22Rv1 (cell line): ENCODE measurements around the gene PREP.

Experiments used
- H3K27ac ChIP-seq: fragments of 450-650 bp; 2 replicates; pipeline ENCODE4 v1.5.1; 2017
- CTCF ChIP-seq: fragments of 450-650 bp; IDR thresholded peaks from 2 replicates; pipeline ENCODE4 v1.5.1; 2017; ENCODE audit warnings: mild to moderate bottlenecking
- ZFX ChIP-seq: fragments of 450-650 bp; IDR thresholded peaks from 2 replicates; pipeline ENCODE4 v1.6.1; 2017; ENCODE audit warnings: antibody characterized with exemption, borderline replicate concordance

PREP gene

GRCh38 chr6:105409734-105410133 is 6.9 kb upstream of the PREP start:
- TF ChIP-seq ZFX: no peak
- TF ChIP-seq CTCF: no peak
- H3K27ac ChIP-seq: no peak overlapping the region

GRCh38 chr6:105402090-105402938 is 568 bp downstream of the PREP start:
- peak overlapping the region; percentile 70 for H3K27ac ChIP-seq
- TF ChIP-seq CTCF (no peak), ZFX (no peak)

- H3K27ac ChIP-seq: no peak overlapping the region
- TF ChIP-seq ZFX (no peak), CTCF (no peak)
These were observed 1.4 kb downstream of the PREP start for GRCh38 chr6:105401247-105402089.

GRCh38 chr6:105400501-105400900 is 2.4 kb downstream of the PREP start:
- TF ChIP-seq CTCF (no peak), ZFX (no peak)
- no peak overlapping the region for H3K27ac ChIP-seq

- no peak overlapping the region for H3K27ac ChIP-seq
- TF ChIP-seq ZFX (no peak), CTCF (no peak)
These were observed 4.0 kb downstream of the PREP start for GRCh38 chr6:105398859-105399258.

GRCh38 chr6:105397987-105398386 is 4.9 kb downstream of the PREP start:
- H3K27ac ChIP-seq: no peak overlapping the region
- no peak for TF ChIP-seq CTCF
- TF ChIP-seq ZFX: no peak

- TF ChIP-seq ZFX (no peak), CTCF (no peak)
- H3K27ac ChIP-seq: no peak overlapping the region
These were observed 11.2 kb downstream of the PREP start for GRCh38 chr6:105391705-105392104.
